ENCODE data around the gene ATXN1. TPM values are rescaled to one million over a fixed set of nuclear protein-coding genes. Genes with fewer than 3 reads are reported as not detected.

Gene ATXN1
- total and polyA plus RNA-seq, 2 of the 8 experiments (the other 6 are each of a cell fraction or from before 2014, with no cell fraction given), result 1.6 to 4.0 TPM

DNA sequence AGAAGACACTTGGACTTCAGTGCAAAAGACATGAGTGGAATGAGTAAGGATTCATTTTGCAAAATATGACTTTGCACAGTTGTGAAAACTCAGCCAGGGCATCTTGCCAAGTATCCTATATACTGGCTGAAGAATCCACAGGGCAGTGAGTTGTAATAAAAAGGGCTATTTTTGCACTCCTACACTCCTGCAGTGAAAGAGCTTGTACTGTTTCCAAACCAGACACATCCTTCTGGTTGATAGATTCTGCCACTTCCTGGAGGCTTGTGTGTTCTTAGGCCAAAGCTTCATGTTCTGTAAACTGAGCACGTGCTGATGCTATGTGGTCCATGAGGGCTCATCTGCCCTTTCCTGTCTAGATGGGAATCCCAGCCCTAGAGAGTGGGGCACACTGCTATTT lies 488.0 kb downstream of the ATXN1 start:
- Histone ChIP-seq H3K79me2 (ENCODE audit: control insufficient read depth in 1 of 2, insufficient read depth in 2 of 2, low read length in 2 of 2) (no peaks in the 10 kb centered on the region), H3K23me2 (ENCODE audit: low read depth, low read length) (no peaks in the 10 kb centered on the region), H4K91ac (replicated peaks; ENCODE audit: insufficient read length, low read length) (no peak overlapping the region), H2BK12ac (ENCODE audit: low read depth, low read length) (no peak overlapping the region), H3K14ac (ENCODE audit: insufficient read length) (no peak overlapping the region), H3K9me3 (ENCODE audit: insufficient read depth in 2 of 2, low read depth in 1 of 2, low read length in 1 of 2) (no peaks in the 10 kb centered on the region), H3K23ac (ENCODE audit: insufficient read length) (no peak overlapping the region), H3K9ac (replicated peaks in 1 of 4; ENCODE audit: extremely low read depth in 1 of 4, low read depth in 3 of 4, low read length in 3 of 4) (no peak overlapping the region), H3K4ac (replicated peaks; ENCODE audit: insufficient read length, low read depth, low read length) (no peak overlapping the region), H3K56ac (replicated peaks; ENCODE audit: insufficient read length, low read depth, low read length) (no peak overlapping the region), H3K79me1 (ENCODE audit: low read depth, low read length) (no peaks in the 10 kb centered on the region), H3K4me1 (replicated peaks in 1 of 4; ENCODE audit: control insufficient read depth in 3 of 4, insufficient read depth in 4 of 4, low read length in 3 of 4) (no peaks in the 10 kb centered on the region; a peak in 2 of 7 replicates), H2BK5ac (ENCODE audit: low read depth, low read length) (no peak overlapping the region), H2BK120ac (replicated peaks; ENCODE audit: low read depth, low read length) (no peak overlapping the region), H3K4me2 (ENCODE audit: insufficient read depth in 1 of 2, low read depth in 2 of 2, low read length in 2 of 2) (no peak overlapping the region), H3K27me3 (replicated peaks in 1 of 4; ENCODE audit: control insufficient read depth in 3 of 4, extremely low read depth in 1 of 4, insufficient read depth in 3 of 4, low read length in 3 of 4) (no peaks in the 10 kb centered on the region), H3K36me3 (ENCODE audit: control insufficient read depth in 2 of 4, insufficient read depth in 4 of 4, low read length in 3 of 4) (no peaks in the 10 kb centered on the region; a peak in 1 of 8 replicates), H2AK5ac (ENCODE audit: low read depth, low read length) (no peak overlapping the region), H3K4me3 (ENCODE audit: extremely low read depth in 1 of 4, insufficient read depth in 2 of 4, low read depth in 3 of 4, low read length in 4 of 4) (no peak overlapping the region), H4K20me1 (replicated peaks in 1 of 2; ENCODE audit: control insufficient read depth in 1 of 2, insufficient read depth in 2 of 2, low read length in 2 of 2) (no peaks in the 10 kb centered on the region), H4K8ac (ENCODE audit: extremely low read depth, insufficient read depth, low read length) (no peak overlapping the region), H3K18ac (ENCODE audit: extremely low read depth, low read length) (no peak overlapping the region), H2AFZ (ENCODE audit: low read length) (no peak overlapping the region), H2BK15ac (ENCODE audit: low read length) (no peak overlapping the region), H2BK20ac (ENCODE audit: low read length) (no peak overlapping the region), H3K27ac (ENCODE audit: low read depth, low read length) (no peak overlapping the region), H4K5ac (ENCODE audit: insufficient read length, low read depth, low read length) (no peak overlapping the region)
- FAIRE-seq (no peak), DNase-seq (ENCODE audit: low read depth in 1 of 2, low spot score in 2 of 2) (no peak)
- ChIA-PET CTCF (ENCODE audit: partially characterized antibody) (interaction anchor here (0.6 to 6.1 kb wide), 4 partner anchors 10 to 42 kb away, joined by 3 to 57 read pairs (median 8); partner anchors contain the start of gene GMPR), POLR2A (ENCODE audit: partially characterized antibody) (no interaction called here)
- WGBS, 2 experiments (ENCODE audit: extremely low coverage in 1 of 2, insufficient coverage in 1 of 2, insufficient read length in 1 of 2, insufficient replicate concordance in 2 of 2, low coverage in 1 of 2, low lambda C conversion rate in 2 of 2, missing lambda C conversion rate in 1 of 2), result 78% methylated on average over 1 of the region's 1 CpG; no CpG with 5 or more reads in 1 of the 2 experiments
- TF ChIP-seq NRF1 (IDR thresholded peaks at IDR 0.05; ENCODE audit: low read depth, low read length) (no peak), POLR2A (IDR thresholded peaks at IDR 0.05; ENCODE audit: control extremely low read depth in 1 of 2, low read depth in 2 of 2, low read length in 2 of 2) (no peak), GTF2F1 (IDR thresholded peaks at IDR 0.05; ENCODE audit: borderline replicate concordance, low read depth, low read length) (no peak), EP300 (IDR thresholded peaks at IDR 0.05; ENCODE audit: borderline replicate concordance in 1 of 2, low read depth in 2 of 2, low read length in 2 of 2) (no peak), CBX8 (IDR thresholded peaks at IDR 0.05; ENCODE audit: borderline replicate concordance, low read depth, low read length) (no peak), NANOG (IDR thresholded peaks at IDR 0.05; ENCODE audit: insufficient read depth, low read depth, low read length, poor library complexity, severe bottlenecking) (no peak), SIRT6 (IDR thresholded peaks at IDR 0.05; ENCODE audit: low read length) (no peak), HDAC6 (IDR thresholded peaks at IDR 0.05; ENCODE audit: low read depth, low read length) (no peak), RNF2 (IDR thresholded peaks at IDR 0.05; ENCODE audit: borderline replicate concordance, low read depth, low read length, missing control alignments, poor library complexity, severe bottlenecking) (no peak), RBBP5 (IDR thresholded peaks at IDR 0.05; ENCODE audit: borderline replicate concordance, low read depth, low read length) (no peak)
- TF ChIP-seq, protein P1, sequence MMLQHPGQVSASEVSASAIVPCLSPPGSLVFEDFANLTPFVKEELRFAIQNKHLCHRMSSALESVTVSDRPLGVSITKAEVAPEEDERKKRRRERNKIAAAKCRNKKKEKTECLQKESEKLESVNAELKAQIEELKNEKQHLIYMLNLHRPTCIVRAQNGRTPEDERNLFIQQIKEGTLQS (IDR thresholded peaks at IDR 0.05; ENCODE audit: insufficient read depth, low read depth, low read length), result no peak
